DOHH2 (cell line): ENCODE data around the gene IL17REL.

Experiments used
- H3F3A ChIP-seq: fragments of 200-600 bp; sonication (generic), shearing (Covaris generic); 2 replicates; pipeline ENCODE4 v1.6.0; 2016; ENCODE audit warnings: antibody characterized with exemption, mild to moderate bottlenecking; ENCODE audit not compliant: control insufficient read depth, insufficient read depth
- H3K27ac ChIP-seq: fragments of 200-600 bp; sonication (generic); 2 replicates; pipeline ENCODE4 v1.5.1; 2014; ENCODE audit warnings: low read depth, mild to moderate bottlenecking, low read length, moderate library complexity
- H3K27me3 ChIP-seq: fragments of 200-600 bp; sonication (generic); 2 replicates; pipeline ENCODE4 v1.6.1; 2014; ENCODE audit warnings: mild to moderate bottlenecking, low read length, mixed read lengths; ENCODE audit not compliant: control insufficient read depth
- H3K36me3 ChIP-seq: fragments of 200-600 bp; sonication (generic); 2 replicates; pipeline ENCODE4 v1.6.1; 2014; ENCODE audit warnings: mild to moderate bottlenecking, low read length, moderate library complexity, mixed read lengths; ENCODE audit not compliant: control insufficient read depth
- H3K4me1 ChIP-seq: fragments of 200-600 bp; sonication (generic); 2 replicates; pipeline ENCODE4 v1.6.1; 2014; ENCODE audit warnings: mild to moderate bottlenecking, low read length, mixed read lengths; ENCODE audit not compliant: control insufficient read depth
- H3K4me2 ChIP-seq: fragments of 200-600 bp; sonication (generic); 2 replicates; pipeline ENCODE4 v1.6.0; 2014; ENCODE audit warnings: mild to moderate bottlenecking, low read length, moderate library complexity
- H3K4me3 ChIP-seq: fragments of 200-600 bp; sonication (generic); 2 replicates; pipeline ENCODE4 v1.5.1; 2014; ENCODE audit warnings: mild to moderate bottlenecking, low read length, mixed read lengths
- H3K79me2 ChIP-seq: fragments of 200-600 bp; sonication (generic); 2 replicates; pipeline ENCODE4 v1.6.1; 2014; ENCODE audit warnings: mild to moderate bottlenecking, low read length, mixed read lengths; ENCODE audit not compliant: control insufficient read depth
- H3K9me2 ChIP-seq: fragments of 200-600 bp; sonication (generic); replicated peaks from 2 replicates; pipeline ENCODE4 v1.6.1; 2014; ENCODE audit warnings: mild to moderate bottlenecking, low read length, mixed read lengths; ENCODE audit not compliant: control insufficient read depth
- H3K9me3 ChIP-seq: fragments of 200-600 bp; sonication (generic); 2 replicates; pipeline ENCODE4 v1.6.1; 2014; ENCODE audit warnings: antibody characterized with exemption, low read length, mixed read lengths; ENCODE audit not compliant: control insufficient read depth, insufficient read depth
- H4K20me1 ChIP-seq: fragments of 200-600 bp; sonication (generic); 2 replicates; pipeline ENCODE4 v1.6.0; 2014; ENCODE audit warnings: low read depth, mild to moderate bottlenecking, antibody characterized with exemption, low read length, moderate library complexity; ENCODE audit not compliant: control insufficient read depth, insufficient read depth
- CTCF ChIP-seq: fragments of 200-600 bp; sonication (generic); IDR thresholded peaks from one replicate; pipeline ENCODE4 v1.5.1; 2014; ENCODE audit warnings: antibody characterized with exemption, mild to moderate bottlenecking, low read depth, low read length; ENCODE audit not compliant: poor library complexity, severe bottlenecking
- EZH2phosphoT487 ChIP-seq: fragments of 200-600 bp; sonication (generic); IDR thresholded peaks from 2 replicates; pipeline ENCODE4 v1.6.1; 2017; ENCODE audit warnings: borderline replicate concordance, mild to moderate bottlenecking, antibody characterized with exemption, low read length, moderate library complexity, mixed read lengths

Gene IL17REL

GRCh38 chr22:50016988-50017700 lies 4.6 kb upstream of the IL17REL start:
- peaks cover 6% of the 10 kb centered on the region; the same call in 1 of the 2 replicates for H3K9me3 ChIP-seq
- no peak overlapping the region for H3K4me3 ChIP-seq
- no peak for TF ChIP-seq CTCF
- peaks cover 6% of the 10 kb centered on the region for H3F3A ChIP-seq
- H3K4me1 ChIP-seq, result peaks cover 7% of the 10 kb centered on the region
- no peaks in the 10 kb centered on the region for H3K79me2 ChIP-seq
- peaks cover 54% of the 10 kb centered on the region for H3K27me3 ChIP-seq
- H4K20me1 ChIP-seq, result no peaks in the 10 kb centered on the region
- no peak overlapping the region for H3K4me2 ChIP-seq
- H3K27ac ChIP-seq, result no peak overlapping the region
- H3K36me3 ChIP-seq, result no peaks in the 10 kb centered on the region
- no peaks in the 10 kb centered on the region for H3K9me2 ChIP-seq

GRCh38 chr22:50016308-50016987 lies 3.9 kb upstream of the IL17REL start:
- Histone ChIP-seq H3K4me2 (no peak overlapping the region), H3K4me1 (peaks cover 11% of the 10 kb centered on the region), H3K27ac (no peak overlapping the region), H3K79me2 (no peaks in the 10 kb centered on the region), H4K20me1 (no peaks in the 10 kb centered on the region), H3K27me3 (peaks cover 60% of the 10 kb centered on the region), H3F3A (peaks cover 6% of the 10 kb centered on the region), H3K4me3 (no peak overlapping the region), H3K9me3 (peaks cover 6% of the 10 kb centered on the region; the same call in 1 of the 2 replicates), H3K36me3 (no peaks in the 10 kb centered on the region), H3K9me2 (no peaks in the 10 kb centered on the region)
- no peak for TF ChIP-seq EZH2phosphoT487
- TF ChIP-seq CTCF, result no peak

GRCh38 chr22:50015451-50016307 lies 3.1 kb upstream of the IL17REL start:
- no peak for TF ChIP-seq EZH2phosphoT487
- no peak for TF ChIP-seq CTCF
- Histone ChIP-seq H3K4me3 (no peak overlapping the region), H3K27ac (no peak overlapping the region), H3K4me2 (no peak overlapping the region), H3K9me2 (no peaks in the 10 kb centered on the region), H3K36me3 (no peaks in the 10 kb centered on the region), H3K27me3 (peaks cover 67% of the 10 kb centered on the region), H3K9me3 (peaks cover 6% of the 10 kb centered on the region; the same call in 1 of the 2 replicates), H4K20me1 (no peaks in the 10 kb centered on the region), H3F3A (peaks cover 6% of the 10 kb centered on the region), H3K4me1 (peaks cover 17% of the 10 kb centered on the region), H3K79me2 (no peaks in the 10 kb centered on the region)
